A549 treated with Mapracorat at 1 μM for 4 hours (cell line): ENCODE measurements around the gene EFNA5. TPM values are rescaled to one million over a fixed set of nuclear protein-coding genes. Genes with fewer than 3 reads are reported as not detected.

Experiments used
- total RNA-seq: library from RNA; stranded (reverse); fragments of 200-300 nt; extraction: Qiagen RNA extraction; gene quantifications from 5 replicates; pipeline ENCODE4 v1.2.3, GENCODE V29; 2022

The EFNA5 gene
- 19.2 to 24.2 TPM (median 21.4 TPM) in 5 replicates for total RNA-seq

GRCh38 chr5:107670932-107671741 lies at the start of gene EFNA5:
Gene EFNA5 (minus strand): TSS chr5:107670937.

